Endodermal cell (in vitro differentiated cells): Measurements from ENCODE around the gene TLNRD1. TPM values are rescaled to one million over a fixed set of nuclear protein-coding genes. Genes with fewer than 3 reads are reported as not detected.

ENCODE experiments used
- DNase-seq: peaks from one replicate; pipeline ENCODE4 v3.0.0-alpha.2; 2017
- H3K27ac ChIP-seq: 2 replicates; pipeline ENCODE4 v1.5.1; 2013; ENCODE audit warnings: mild to moderate bottlenecking, low read depth, low read length, moderate library complexity
- H3K27me3 ChIP-seq: 2 replicates; pipeline ENCODE4 v1.6.1; 2013; ENCODE audit warnings: mild to moderate bottlenecking, low read length, moderate library complexity; ENCODE audit not compliant: insufficient read depth, control insufficient read depth, poor library complexity, severe bottlenecking
- H3K36me3 ChIP-seq: 2 replicates; pipeline ENCODE4 v1.7.0; 2013; ENCODE audit warnings: mild to moderate bottlenecking, low read length, moderate library complexity; ENCODE audit not compliant: control insufficient read depth, insufficient read depth
- H3K4me1 ChIP-seq: one replicate; pipeline ENCODE4 v1.7.0; 2013; ENCODE audit warnings: low read length; ENCODE audit not compliant: control insufficient read depth, insufficient read depth
- H3K4me3 ChIP-seq: 2 replicates; pipeline ENCODE4 v1.5.1; 2013; ENCODE audit warnings: mild to moderate bottlenecking, low read length, moderate library complexity
- H3K9ac ChIP-seq: 2 replicates; pipeline ENCODE4 v1.6.1; 2013; ENCODE audit warnings: mild to moderate bottlenecking, low read length, moderate library complexity; ENCODE audit not compliant: poor library complexity, severe bottlenecking; ENCODE audit errors: extremely low read depth
- H3K9me3 ChIP-seq: 2 replicates; pipeline ENCODE4 v1.6.1; 2013; ENCODE audit warnings: mild to moderate bottlenecking, low read length, moderate library complexity; ENCODE audit not compliant: control insufficient read depth
- H3K27ac Mint-ChIP-seq: 2 replicates; pipeline ENCODE4 v1.8.0; 2020; ENCODE audit warnings: mixed read lengths
- H3K27me3 Mint-ChIP-seq: 2 replicates; pipeline ENCODE4 v1.8.0; 2021; ENCODE audit warnings: mild to moderate bottlenecking, mixed read lengths; ENCODE audit not compliant: insufficient read depth
- H3K36me3 Mint-ChIP-seq: 2 replicates; pipeline ENCODE4 v1.8.0; 2020; ENCODE audit warnings: low read depth, mixed read lengths
- H3K4me1 Mint-ChIP-seq: 2 replicates; pipeline ENCODE4 v1.8.0; 2020; ENCODE audit warnings: mixed read lengths
- H3K4me3 Mint-ChIP-seq: 2 replicates; pipeline ENCODE4 v1.8.0; 2020; ENCODE audit warnings: mild to moderate bottlenecking, moderate library complexity, mixed read lengths
- H3K9me3 Mint-ChIP-seq: 2 replicates; pipeline ENCODE4 v1.8.0; 2020; ENCODE audit warnings: mild to moderate bottlenecking, mixed read lengths
- CTCF ChIP-seq: fragments of 200-600 bp; sonication (generic); conservative IDR thresholded peaks from 2 replicates; pipeline ENCODE4 v1.5.0; 2021; ENCODE audit warnings: antibody characterized with exemption, mild to moderate bottlenecking
- WGBS, 2 experiments: methylation state at CpG; one replicate each; pipeline versions ENCODE4 v1.1.5 to v1.1.7; 2013; ENCODE audit warnings: missing lambda C conversion rate in 2 of 2, mixed read lengths in 1 of 2; ENCODE audit not compliant: insufficient coverage in 1 of 2, insufficient read length in 1 of 2; 5-methylcytosine and 5-hydroxymethylcytosine counted together
- total RNA-seq, 2 donors: library from RNA; stranded (reverse); fragmentation: NEBNext Ultra II Directional in 1 of 2; extraction: Animal tissue kit (Norgen Biotek cat#: 25700) in 1 of 2; gene quantifications; 2 replicates in 1 of 2; 3 replicates in 1 of 2; pipeline ENCODE4 v1.2.1, GENCODE V29; 2021

The TLNRD1 gene
- total RNA-seq, 2 donors from 2014 or later: 25.1 to 28.2 TPM

GRCh38 chr15:81037952-81038743, 37.4 kb downstream of the TLNRD1 start:
- Histone ChIP-seq H3K9ac (no peak overlapping the region), H3K27ac (no peak overlapping the region), H3K27me3 (no peaks in the 10 kb centered on the region), H3K4me3 (no peak overlapping the region), H3K9me3 (no peaks in the 10 kb centered on the region), H3K36me3 (no peaks in the 10 kb centered on the region), H3K4me1 (no peaks in the 10 kb centered on the region)
- no peak overlapping the region for H3K27ac Mint-ChIP-seq
- no peak for TF ChIP-seq CTCF
- H3K36me3 Mint-ChIP-seq: no peaks in the 10 kb centered on the region
- peaks cover 4% of the 10 kb centered on the region for H3K27me3 Mint-ChIP-seq
- 82 to 94% methylated on average over 2 to 14 of the region's 14 CpGs for WGBS, 2 experiments
- H3K9me3 Mint-ChIP-seq: no peaks in the 10 kb centered on the region
- no peaks in the 10 kb centered on the region for H3K4me1 Mint-ChIP-seq
- DNase-seq: no peak
- H3K4me3 Mint-ChIP-seq: no peak overlapping the region

DNA sequence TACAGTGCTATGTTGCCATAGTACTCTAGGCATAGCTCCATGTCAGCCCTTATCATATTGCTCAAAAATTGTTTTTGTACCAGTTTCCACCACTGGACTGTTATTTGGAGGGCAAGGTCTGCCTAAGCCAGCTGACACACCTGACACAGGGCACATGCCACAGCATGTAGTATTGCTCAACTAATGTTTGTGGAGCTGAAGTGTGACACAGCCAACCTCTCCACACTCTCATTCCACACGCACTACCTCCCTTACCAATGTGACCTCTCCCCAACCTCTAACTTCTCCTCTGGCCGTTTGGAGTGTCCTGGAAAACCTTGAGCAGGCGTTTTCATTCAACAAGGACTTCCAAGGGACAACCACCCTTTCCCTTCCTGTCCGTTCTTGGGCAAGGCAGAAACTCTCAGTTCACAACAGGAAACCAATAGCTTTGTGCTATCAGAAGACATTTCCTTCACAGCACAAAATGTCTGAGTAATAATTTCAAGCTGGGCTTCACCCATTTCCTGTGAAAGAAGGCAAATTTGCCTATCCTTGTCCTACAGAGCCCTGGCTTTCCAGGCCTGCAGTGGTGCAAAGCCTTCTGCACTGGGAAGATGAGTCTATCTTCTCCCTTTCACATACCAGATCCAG, 38.4 kb downstream of the TLNRD1 start:
- Histone ChIP-seq H3K9me3 (no peaks in the 10 kb centered on the region), H3K36me3 (no peaks in the 10 kb centered on the region), H3K4me1 (no peaks in the 10 kb centered on the region), H3K27me3 (no peaks in the 10 kb centered on the region), H3K9ac (no peak overlapping the region), H3K4me3 (no peak overlapping the region), H3K27ac (no peak overlapping the region)
- 79% methylated on average over 4 of the region's 4 CpGs; no CpG with 5 or more reads in 1 of the 2 experiments for WGBS, 2 experiments
- no peaks in the 10 kb centered on the region for H3K9me3 Mint-ChIP-seq
- no peak overlapping the region for H3K27ac Mint-ChIP-seq
- H3K4me1 Mint-ChIP-seq: no peaks in the 10 kb centered on the region
- TF ChIP-seq CTCF: no peak
- no peaks in the 10 kb centered on the region for H3K36me3 Mint-ChIP-seq
- H3K27me3 Mint-ChIP-seq: peaks cover 4% of the 10 kb centered on the region
- no peak overlapping the region for H3K4me3 Mint-ChIP-seq
- no peak for DNase-seq

DNA sequence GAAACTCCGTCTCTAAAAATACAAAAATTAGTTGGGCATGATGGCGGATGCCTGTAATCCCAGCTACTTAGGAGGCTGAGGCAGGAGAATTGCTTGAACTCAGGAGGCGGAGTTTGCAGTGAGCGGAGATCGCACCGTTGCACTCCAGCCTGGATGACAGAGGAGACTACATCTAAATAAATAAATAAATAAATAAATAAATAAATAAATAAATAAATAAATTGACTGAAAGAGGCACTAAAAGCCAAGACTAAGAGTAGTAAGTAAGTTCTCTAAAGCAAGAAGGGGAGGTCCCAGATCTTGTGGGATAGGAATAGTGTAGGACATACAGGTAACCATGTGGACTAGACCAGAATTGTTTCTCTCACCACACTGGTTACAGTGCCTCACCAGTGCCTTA, 40.0 kb downstream of the TLNRD1 start:
- Mint-ChIP-seq H3K4me1 (no peaks in the 10 kb centered on the region), H3K27me3 (peaks cover 4% of the 10 kb centered on the region), H3K4me3 (no peak overlapping the region), H3K36me3 (no peaks in the 10 kb centered on the region), H3K9me3 (no peaks in the 10 kb centered on the region), H3K27ac (no peak overlapping the region)
- no peaks in the 10 kb centered on the region for H3K9me3 ChIP-seq
- no peaks in the 10 kb centered on the region for H3K36me3 ChIP-seq
- WGBS, 2 experiments: 61 to 62% methylated on average over 3 of the region's 6 CpGs
- H3K9ac ChIP-seq: no peak overlapping the region
- no peak overlapping the region for H3K27ac ChIP-seq
- no peak overlapping the region for H3K4me3 ChIP-seq
- no peak for TF ChIP-seq CTCF
- no peak for DNase-seq
- H3K27me3 ChIP-seq: no peaks in the 10 kb centered on the region
- H3K4me1 ChIP-seq: no peaks in the 10 kb centered on the region
